HCT116 (cell line): ENCODE data around the gene TDP1. TPM values are rescaled to one million over a fixed set of nuclear protein-coding genes. Genes with fewer than 3 reads are reported as not detected.

Experiments
- ATAC-seq: fragments of 200-7000 bp; cut with Tn5 transposase; 2 replicates; pipeline ENCODE4 v1.9.1; 2020; ENCODE audit warnings: mild to moderate bottlenecking, moderate library complexity
- BruUV-seq: library from RNA; stranded (reverse); fragments of 400-500 nt; replicated peaks from 2 replicates; lab custom pipeline; 2021; lab: Mats Ljungman, UMichigan
- CTCF ChIA-PET: fragments of 300-600 bp; sonication (Branson Sonifier 250); formaldehyde crosslinking; loops from one replicate; lab custom pipeline; 2021; ENCODE audit warnings: antibody characterized with exemption; lab: Charles Lee
- POLR2A ChIA-PET: fragments of 300-600, 350-600 bp; sonication (Branson Sonifier 250); formaldehyde crosslinking; loops from one replicate; lab custom pipeline; 2021; ENCODE audit warnings: antibody characterized with exemption; lab: Charles Lee
- RAD21 ChIA-PET, 2 experiments: fragments of 300-600 bp; sonication (Branson Sonifier 250); formaldehyde crosslinking; loops; one replicate each; lab custom pipeline; 2023; ENCODE audit warnings: low total read pairs in 2 of 2; ENCODE audit not compliant: uncharacterized antibody in 2 of 2, unreplicated experiment in 2 of 2, low non-redundant PET in 1 of 2; lab: Charles Lee
- DNase-seq: peaks from one replicate; pipeline ENCODE4 v3.0.0-alpha.2; 2010; ENCODE audit warnings: low read depth, low spot score
- H2AFZ ChIP-seq: fragments of 200-600 bp; shearing (Covaris generic), sonication (generic); 2 replicates; pipeline ENCODE4 v1.6.1; 2017; ENCODE audit warnings: low read depth, mixed run types, mixed read lengths, antibody characterized with exemption, low read length; ENCODE audit not compliant: poor library complexity, severe bottlenecking
- H3K27ac ChIP-seq: 2 replicates; pipeline ENCODE4 v1.5.1; 2012; ENCODE audit warnings: low read depth, low read length
- H3K27me3 ChIP-seq: fragments of 200-600 bp; sonication (generic); 2 replicates; pipeline ENCODE4 v1.6.1; 2016; ENCODE audit warnings: mixed run types, low read length, mixed read lengths; ENCODE audit not compliant: insufficient read depth
- H3K36me3 ChIP-seq, 2 experiments: fragments of 200-500 bp in 1 of 2; fragments of 200-600 bp in 1 of 2; sonication (Bioruptor generic) in 1 of 2; sonication (generic) in 1 of 2; 2 replicates each; pipeline versions ENCODE4 v1.5.1 to v1.6.1; 2014 to 2016; ENCODE audit warnings: low read length in 2 of 2, inconsistent platforms in 1 of 2, mixed read lengths in 1 of 2, mixed run types in 1 of 2; ENCODE audit not compliant: insufficient read depth in 2 of 2, control insufficient read depth in 1 of 2
- H3K4me1 ChIP-seq, 2 experiments: fragments of 200-600 bp in 1 of 2; sonication (generic) in 1 of 2; 2 replicates each; pipeline versions ENCODE4 v1.5.1 to v1.6.1; 2012 to 2017; ENCODE audit warnings: low read length in 2 of 2, inconsistent platforms in 1 of 2, mild to moderate bottlenecking in 1 of 2, mixed read lengths in 1 of 2, mixed run types in 1 of 2, moderate library complexity in 1 of 2; ENCODE audit not compliant: insufficient read depth in 2 of 2, control insufficient read depth in 1 of 2
- H3K4me2 ChIP-seq: fragments of 200-600 bp; sonication (generic); 2 replicates; pipeline ENCODE4 v1.6.1; 2017; ENCODE audit warnings: mixed run types, low read length, mixed read lengths
- H3K4me3 ChIP-seq, 2 experiments: fragments of 200-600 bp in 1 of 2; sonication (generic) in 1 of 2; replicated peaks in 1 of 2; 2 replicates each; pipeline ENCODE4 v1.5.1; 2011 to 2016; ENCODE audit warnings: low read length in 2 of 2, control low read depth in 1 of 2, low read depth in 1 of 2, mild to moderate bottlenecking in 1 of 2, mixed read lengths in 1 of 2, mixed run types in 1 of 2
- H3K79me2 ChIP-seq: fragments of 200-600 bp; sonication (generic); 2 replicates; pipeline ENCODE4 v1.6.1; 2017; ENCODE audit warnings: mild to moderate bottlenecking, mixed run types, low read length, moderate library complexity, mixed read lengths; ENCODE audit not compliant: insufficient read depth
- H3K9ac ChIP-seq: fragments of 200-600 bp; sonication (generic); 2 replicates; pipeline ENCODE4 v1.6.1; 2016; ENCODE audit warnings: low read length, mixed read lengths
- H3K9me2 ChIP-seq: fragments of 200-600 bp; sonication (generic), shearing (Covaris generic); 2 replicates; pipeline ENCODE4 v1.6.1; 2017; ENCODE audit warnings: mixed run types, mild to moderate bottlenecking, moderate library complexity; ENCODE audit not compliant: insufficient read depth
- H3K9me3 ChIP-seq, 2 experiments: fragments of 200-500 bp in 1 of 2; fragments of 200-600 bp in 1 of 2; sonication (Bioruptor generic) in 1 of 2; sonication (generic) in 1 of 2; 2 replicates each; pipeline ENCODE4 v1.6.1; 2014 to 2017; ENCODE audit warnings: low read length in 2 of 2, mixed read lengths in 2 of 2, inconsistent platforms in 1 of 2, low read depth in 1 of 2, mild to moderate bottlenecking in 1 of 2, mixed run types in 1 of 2, moderate library complexity in 1 of 2; ENCODE audit not compliant: control insufficient read depth in 1 of 2, insufficient read depth in 1 of 2
- H4K20me1 ChIP-seq: fragments of 200-600 bp; sonication (generic), shearing (Covaris generic); 2 replicates; pipeline ENCODE4 v1.6.1; 2017; ENCODE audit warnings: mixed run types, mild to moderate bottlenecking, moderate library complexity; ENCODE audit not compliant: insufficient read depth
- ATF3 ChIP-seq: IDR thresholded peaks from 2 replicates; pipeline ENCODE4 v1.6.1; 2012
- CTCF ChIP-seq, 3 experiments: fragments of 200-600 bp in 1 of 3; sonication (generic) in 1 of 3; IDR thresholded peaks in 2 of 3; conservative IDR thresholded peaks in 1 of 3; 2 replicates each; pipeline ENCODE4 v1.5.1; 2012 to 2017; ENCODE audit warnings: low read depth in 2 of 3, low read length in 2 of 3, antibody characterized with exemption in 1 of 3, borderline replicate concordance in 1 of 3, control low read depth in 1 of 3, mild to moderate bottlenecking in 1 of 3, mixed read lengths in 1 of 3, mixed run types in 1 of 3, moderate library complexity in 1 of 3; ENCODE audit not compliant: insufficient read depth in 1 of 3
- EGR1 ChIP-seq: IDR thresholded peaks from 2 replicates; pipeline ENCODE4 v1.6.1; 2012; ENCODE audit warnings: low read depth
- FOSL1 ChIP-seq: IDR thresholded peaks from 2 replicates; pipeline ENCODE4 v1.6.1; 2012; ENCODE audit warnings: low read depth
- JUND ChIP-seq: IDR thresholded peaks from 2 replicates; pipeline ENCODE4 v1.6.1; 2012
- POLR2A ChIP-seq: IDR thresholded peaks from 2 replicates; pipeline ENCODE4 v1.7.0; 2011; ENCODE audit warnings: borderline replicate concordance; ENCODE audit not compliant: insufficient read depth, insufficient read length; ENCODE audit errors: extremely low read depth
- SIN3A ChIP-seq: IDR thresholded peaks from 2 replicates; pipeline ENCODE4 v1.6.1; 2012; ENCODE audit warnings: low read depth
- SP1 ChIP-seq: IDR thresholded peaks from 2 replicates; pipeline ENCODE4 v1.6.1; 2012; ENCODE audit warnings: low read depth
- TCF7L2 ChIP-seq: IDR thresholded peaks from 2 replicates; pipeline ENCODE4 v1.7.0; 2011; ENCODE audit warnings: borderline replicate concordance, inconsistent platforms; ENCODE audit not compliant: insufficient read depth, insufficient read length; ENCODE audit errors: extremely low read depth
- YY1 ChIP-seq: IDR thresholded peaks from 2 replicates; pipeline ENCODE4 v1.6.1; 2011; ENCODE audit warnings: low read length, low read depth, moderate library complexity, mild to moderate bottlenecking; ENCODE audit not compliant: insufficient replicate concordance; ENCODE audit errors: extremely low read depth
- ZBTB33 ChIP-seq: IDR thresholded peaks from 2 replicates; pipeline ENCODE4 v1.6.1; 2011; ENCODE audit warnings: mild to moderate bottlenecking, low read length, moderate library complexity; ENCODE audit not compliant: insufficient replicate concordance; ENCODE audit errors: extremely low read depth
- ZFX ChIP-seq: fragments of 450-650 bp; IDR thresholded peaks from 2 replicates; pipeline ENCODE4 v1.6.1; 2017
- ZNF274 ChIP-seq: fragments of 200-500 bp; sonication (Bioruptor generic); IDR thresholded peaks from 2 replicates; pipeline ENCODE4 v1.6.1; 2014; ENCODE audit warnings: mild to moderate bottlenecking, low read depth, low read length, inconsistent platforms
- intact Hi-C: fragments of 100-400 bp; cut with micrococcal nuclease; formaldehyde crosslinking; loops from 2 replicates; pipeline ENCODE4 v1.10.0; 2022
- total RNA-seq: library from RNA; stranded (reverse); gene quantifications from one replicate; pipeline ENCODE4 v1.2.1, GENCODE V29; 2021; ENCODE audit not compliant: unreplicated experiment

Gene TDP1
- total RNA-seq, 1 experiment from 2014 or later = 37.1 TPM

- no peak overlapping the region for H3K27ac ChIP-seq
- H3K4me1 ChIP-seq = peaks cover 0 to 16% of the 10 kb centered on the region in 2 experiments; a peak in 2 of 4 replicates
- no peak for TF ChIP-seq YY1
- TF ChIP-seq ZFX = no peak
- TF ChIP-seq SP1 = no peak
- no peaks in the 10 kb centered on the region for H3K9me2 ChIP-seq
- ATAC-seq (no peak), DNase-seq (no peak)
- H3K27me3 ChIP-seq = no peaks in the 10 kb centered on the region
- H3K36me3 ChIP-seq = no peaks in the 10 kb centered on the region
- no peak overlapping the region for H2AFZ ChIP-seq
- H4K20me1 ChIP-seq = no peaks in the 10 kb centered on the region
- intact Hi-C loops = loop anchor here (5.0 kb wide), 1 partner anchor 102 kb away; the partner anchor contains the start of gene TDP1
- H3K9me3 ChIP-seq = no peaks in the 10 kb centered on the region
- CTCF ChIA-PET = interaction anchor here (2.0 kb wide), 1 partner anchor 86 kb away, joined by 17 read pairs; no protein-coding TSS in a partner anchor
- POLR2A ChIA-PET = no interaction called here
- no peak overlapping the region for H3K4me2 ChIP-seq
- H3K79me2 ChIP-seq = no peaks in the 10 kb centered on the region
- BruUV-seq = no TSS peak
- no peak overlapping the region for H3K9ac ChIP-seq
- no peak overlapping the region for H3K4me3 ChIP-seq
- RAD21 ChIA-PET = no interaction called here
Measured at GRCh38 chr14:90058876-90059458, 103.2 kb downstream of the TDP1 start.

GRCh38 chr14:90060312-90060964 lies 104.7 kb downstream of the TDP1 start:
- H3K4me1 ChIP-seq = peaks cover 0 to 16% of the 10 kb centered on the region in 2 experiments; a peak in 2 of 4 replicates
- peak overlapping the region; percentile 36 for H3K27ac ChIP-seq
- no peaks in the 10 kb centered on the region for H3K36me3 ChIP-seq
- H3K79me2 ChIP-seq = no peaks in the 10 kb centered on the region
- no TSS peak for BruUV-seq
- no peaks in the 10 kb centered on the region for H4K20me1 ChIP-seq
- peak overlapping the region; percentile 52 for H2AFZ ChIP-seq
- no peaks in the 10 kb centered on the region for H3K27me3 ChIP-seq
- intact Hi-C loops = loop anchor here (1.0 kb wide), 1 partner anchor 87 kb away; no protein-coding TSS in a partner anchor
- H3K9me2 ChIP-seq = no peaks in the 10 kb centered on the region
- H3K9ac ChIP-seq = peak overlapping the region; percentile 57
- H3K4me3 ChIP-seq = peak overlapping the region; percentile 49 to 73
- ChIA-PET RAD21 (no interaction called here), POLR2A (no interaction called here), CTCF (interaction anchor here (0.7 to 2.0 kb wide), 4 partner anchors 87 to 175 kb away, joined by 3 to 17 read pairs (median 5); partner anchors contain the start of genes EFCAB11 and TDP1)
- ATAC-seq (peak; percentile 96), DNase-seq (peak; percentile 59)
- no peaks in the 10 kb centered on the region for H3K9me3 ChIP-seq
- peak overlapping the region; percentile 89 for H3K4me2 ChIP-seq
- TF ChIP-seq EGR1 = peak; percentile 95
- peak; percentile 61 to 73 (median 62) for TF ChIP-seq CTCF (IDR thresholded peaks at IDR 0.05 in 2 of 3, conservative IDR thresholded peaks at IDR 0.05 in 1 of 3; ENCODE audit: borderline replicate concordance in 1 of 3, insufficient read depth in 1 of 3, low read depth in 2 of 3, low read length in 2 of 3)
- no peak for TF ChIP-seq FOSL1
- TF ChIP-seq JUND = no peak
- TF ChIP-seq ZBTB33 = no peak
- TF ChIP-seq ZNF274 = no peak
- TF ChIP-seq ATF3 = no peak
- TF ChIP-seq SIN3A = no peak; the same call in 1 of the 2 replicates
- peak; percentile 47; the same call in 1 of the 2 replicates for TF ChIP-seq ZFX
- peak; percentile 43 for TF ChIP-seq POLR2A
- TF ChIP-seq TCF7L2 = peak; percentile 22
- no peak for TF ChIP-seq YY1
